ENCODE results near the gene DNAAF8.

Gene DNAAF8

GRCh38 chr16:4695473-4696171, 38.7 kb upstream of the DNAAF8 start:
- FAIRE-seq (no peak), DNase-seq (ENCODE audit: low spot score) (no peak)

DNA sequence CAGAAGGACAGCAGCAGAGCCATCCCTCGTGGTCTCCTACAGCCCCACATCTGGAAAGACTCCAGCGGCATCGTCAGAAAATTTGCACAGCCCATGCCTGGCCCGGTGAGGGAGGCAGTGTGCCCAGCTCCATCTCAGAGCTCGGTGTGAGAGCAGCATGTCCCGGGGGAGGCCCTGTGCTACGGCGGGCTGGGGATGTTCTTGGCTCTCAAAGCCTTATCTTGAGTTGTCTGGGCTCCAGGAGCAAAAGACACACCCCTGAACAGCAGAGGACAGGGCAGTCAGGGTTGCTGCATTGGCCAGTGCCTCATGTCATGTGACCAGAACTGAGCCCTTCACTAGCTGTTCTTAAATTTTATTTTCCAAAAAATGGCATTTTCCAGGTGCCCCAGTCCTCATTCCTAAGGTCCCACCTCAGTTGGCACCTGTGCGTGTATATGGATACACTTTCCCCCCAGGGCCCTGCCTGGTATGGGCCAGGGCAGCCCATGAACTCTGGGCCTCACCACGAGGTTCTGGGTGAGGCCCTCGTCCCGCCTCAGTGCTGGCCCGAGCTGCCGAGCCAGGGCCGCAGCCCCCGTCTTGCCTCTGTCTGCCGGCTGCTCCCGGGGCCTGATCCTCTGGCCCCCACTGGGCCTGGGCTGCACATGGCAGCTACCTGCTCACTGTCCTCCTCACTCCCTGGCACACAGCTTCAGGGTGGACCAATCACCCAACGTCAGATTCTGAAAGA, 38.0 kb upstream of the DNAAF8 start:
- FAIRE-seq (no peak), DNase-seq (ENCODE audit: low spot score) (no peak)

DNA sequence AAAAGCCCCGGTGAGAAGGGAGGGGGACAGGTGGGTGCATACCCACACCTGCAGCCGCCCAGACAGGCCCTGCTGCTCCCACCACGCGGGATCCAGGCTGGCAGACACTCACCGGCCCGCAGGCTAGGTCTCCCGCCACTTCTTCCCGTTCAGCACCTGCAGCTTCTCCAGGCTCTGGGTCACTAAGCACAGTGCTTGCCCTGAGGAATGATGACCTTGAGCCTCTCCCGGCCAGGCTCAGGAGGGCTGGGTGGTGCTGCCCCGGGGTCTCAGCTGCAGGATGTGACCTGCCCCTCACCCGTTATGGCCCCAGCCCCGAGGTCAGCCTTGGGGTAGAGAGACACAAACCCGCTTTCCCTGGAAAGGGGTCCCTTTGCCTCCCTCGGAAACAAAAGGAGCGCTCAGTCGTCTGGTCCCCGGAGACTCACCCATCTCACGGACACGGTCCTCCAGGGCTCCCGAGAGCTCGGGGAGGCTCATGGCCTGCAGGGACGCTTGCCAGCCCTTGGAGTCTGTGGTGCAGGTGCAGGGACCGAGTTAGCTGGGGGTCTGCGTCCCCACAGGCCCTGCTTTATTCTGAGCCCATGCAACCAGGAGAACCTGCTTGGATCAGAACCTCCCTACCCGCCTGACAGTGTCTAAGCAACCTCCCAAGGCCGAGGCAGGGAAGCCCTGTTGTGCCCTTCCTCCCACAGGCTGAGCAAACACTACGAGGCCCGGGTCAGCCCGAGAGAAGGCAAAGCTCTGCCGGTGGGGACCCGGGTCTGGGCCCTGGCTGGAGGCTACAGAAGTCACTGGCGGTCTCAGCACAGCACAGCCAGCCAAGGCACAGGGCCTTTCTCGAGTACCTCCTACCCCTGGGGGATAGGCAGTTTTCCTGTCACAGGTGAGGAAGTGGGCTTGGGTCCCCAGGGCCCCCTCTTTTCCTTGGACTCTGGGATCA, 37.2 kb upstream of the DNAAF8 start:
- no peak for DNase-seq (ENCODE audit: low spot score)
- FAIRE-seq = no peak

DNA sequence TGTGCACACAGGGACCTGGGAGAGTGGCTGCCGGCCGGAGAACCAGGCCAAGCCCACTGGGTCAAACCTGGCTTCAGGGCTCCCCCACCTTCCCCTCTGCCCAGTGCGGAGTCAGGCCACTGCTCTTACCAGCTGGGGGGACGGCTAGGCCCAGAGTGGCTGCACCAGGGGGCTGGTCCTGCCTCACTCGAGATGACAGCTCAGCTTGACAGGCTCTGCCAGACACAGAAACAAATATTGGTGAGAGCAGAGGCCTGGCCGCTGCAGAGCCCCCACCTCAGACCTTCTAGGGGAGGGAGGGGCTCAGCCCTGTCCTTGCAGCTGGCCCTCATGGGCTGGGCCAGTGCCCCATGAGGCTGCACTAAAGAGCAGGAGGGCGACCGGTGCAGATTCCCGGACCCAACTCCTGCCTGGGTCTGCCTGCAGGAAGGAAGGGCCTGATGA, 36.5 kb upstream of the DNAAF8 start:
- no peak for DNase-seq (ENCODE audit: low spot score)
- no peak for FAIRE-seq

DNA sequence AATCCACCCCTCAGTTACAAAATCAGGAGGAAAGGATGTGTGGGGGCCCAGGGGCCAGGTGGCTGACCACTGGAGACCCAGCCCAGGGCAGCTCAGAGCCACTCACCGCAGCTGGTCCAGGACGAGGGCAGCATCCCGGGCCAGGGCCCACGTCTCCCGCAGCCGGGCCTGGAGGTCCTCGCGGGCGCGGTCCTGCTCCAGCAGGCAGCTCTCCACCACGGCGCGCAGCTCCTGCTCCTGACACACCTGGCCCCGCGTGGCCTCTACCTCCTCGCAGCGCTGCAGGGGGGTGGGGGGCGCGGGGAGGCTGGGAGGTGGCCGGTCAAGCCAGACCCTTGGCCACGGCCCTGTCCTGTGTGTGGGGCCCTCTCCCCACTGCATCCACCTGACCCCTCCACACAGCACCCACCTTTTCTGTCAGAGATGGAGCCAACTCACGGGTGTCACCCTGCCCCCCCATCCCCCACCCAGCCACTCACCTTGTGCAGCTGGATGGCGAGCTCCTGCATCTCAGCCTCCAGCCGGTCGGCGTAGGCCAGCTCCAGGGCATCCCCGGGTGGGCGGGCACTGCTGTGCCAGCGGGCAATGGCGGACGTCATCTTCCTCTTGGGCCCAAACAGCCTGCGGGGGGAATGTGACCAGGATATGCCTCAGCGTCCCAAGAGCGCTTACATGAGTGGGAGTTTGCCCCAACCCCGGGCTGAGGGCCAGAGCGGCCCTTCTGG, 35.9 kb upstream of the DNAAF8 start:
- DNase-seq (ENCODE audit: low spot score) (no peak), FAIRE-seq (no peak)

DNA sequence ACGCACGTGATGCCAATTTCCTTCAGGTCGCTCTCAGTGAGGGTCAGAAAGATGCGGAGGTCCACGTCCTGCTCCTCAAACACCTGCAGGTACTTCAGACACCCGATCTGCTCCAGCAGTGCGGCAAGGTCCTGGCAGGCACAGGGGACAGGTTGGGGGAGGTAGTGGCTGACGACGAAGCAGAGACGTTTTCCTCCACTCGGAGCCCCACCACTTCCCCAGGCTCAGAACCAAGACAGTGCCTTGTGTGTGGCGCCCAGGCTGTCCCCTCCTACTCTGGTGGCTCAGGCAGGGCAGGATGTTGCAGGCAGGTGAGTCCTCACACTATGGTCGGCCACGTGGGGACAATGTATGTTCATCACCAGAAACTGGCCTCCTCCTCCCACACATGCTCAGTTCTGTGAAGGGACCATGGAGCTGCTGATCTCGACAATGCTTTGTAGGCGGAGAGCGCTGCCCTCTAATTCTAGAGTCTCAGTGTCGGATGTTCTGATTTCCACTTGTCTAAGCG, 35.2 kb upstream of the DNAAF8 start:
- FAIRE-seq = no peak
- DNase-seq (ENCODE audit: low spot score) = no peak

GRCh38 chr16:4700380-4700996, 33.8 kb upstream of the DNAAF8 start:
- FAIRE-seq (no peak), DNase-seq (ENCODE audit: low spot score) (no peak)

- FAIRE-seq = no peak
- no peak for DNase-seq (ENCODE audit: low spot score)
Observed at GRCh38 chr16:4700997-4701743, 33.2 kb upstream of the DNAAF8 start.

DNA sequence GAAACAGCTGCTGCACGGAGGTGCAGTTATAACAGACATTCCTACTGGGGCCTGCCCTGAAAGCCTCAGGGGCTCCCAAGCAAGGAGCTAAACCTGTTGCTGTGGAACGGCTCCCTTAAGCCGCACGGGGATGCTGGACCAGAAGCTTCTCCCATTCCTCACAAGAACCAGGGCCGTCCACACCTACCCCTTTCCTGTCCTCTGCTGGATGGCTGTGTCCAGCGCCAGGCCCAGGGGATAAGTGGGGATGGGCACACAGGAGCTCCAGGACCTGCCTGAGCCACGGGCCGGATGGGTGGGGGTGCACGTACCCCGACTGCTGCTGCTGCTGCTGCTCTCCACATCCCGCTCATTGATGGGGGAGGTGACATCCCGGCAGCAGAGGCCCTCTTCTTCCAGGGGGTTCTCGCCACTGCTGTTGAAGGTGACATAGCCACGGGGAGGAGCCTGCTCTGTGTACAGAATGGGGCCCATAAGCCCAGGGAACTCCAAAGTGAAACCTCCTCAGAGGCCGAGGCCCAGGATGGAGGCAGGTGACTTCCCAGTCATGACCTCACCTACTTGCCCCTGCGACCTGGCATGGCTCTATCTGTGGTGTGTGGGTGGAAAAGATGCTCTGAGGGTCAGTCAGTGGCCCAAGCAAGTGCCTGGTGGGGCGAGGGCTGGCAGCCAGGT, 32.4 kb upstream of the DNAAF8 start:
- FAIRE-seq (no peak), DNase-seq (ENCODE audit: low spot score) (no peak)

DNA sequence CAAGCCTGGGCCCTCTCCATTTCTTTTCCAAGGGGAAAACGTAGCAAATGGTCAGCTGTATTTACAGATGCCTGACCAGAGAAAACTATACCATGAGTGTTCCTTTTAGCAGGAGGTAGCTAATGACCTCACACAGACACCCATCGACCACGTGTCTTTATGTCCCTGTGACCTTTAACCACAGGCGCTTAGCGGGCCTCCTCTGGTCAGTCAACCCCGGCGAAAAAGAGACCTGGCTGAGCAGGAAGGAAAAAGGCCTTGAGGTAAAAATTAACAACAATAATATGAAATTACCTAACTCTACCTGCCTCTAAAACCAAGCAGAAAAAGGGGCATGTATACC, 31.9 kb upstream of the DNAAF8 start:
- no peak for DNase-seq (ENCODE audit: low spot score)
- no peak for FAIRE-seq

DNA sequence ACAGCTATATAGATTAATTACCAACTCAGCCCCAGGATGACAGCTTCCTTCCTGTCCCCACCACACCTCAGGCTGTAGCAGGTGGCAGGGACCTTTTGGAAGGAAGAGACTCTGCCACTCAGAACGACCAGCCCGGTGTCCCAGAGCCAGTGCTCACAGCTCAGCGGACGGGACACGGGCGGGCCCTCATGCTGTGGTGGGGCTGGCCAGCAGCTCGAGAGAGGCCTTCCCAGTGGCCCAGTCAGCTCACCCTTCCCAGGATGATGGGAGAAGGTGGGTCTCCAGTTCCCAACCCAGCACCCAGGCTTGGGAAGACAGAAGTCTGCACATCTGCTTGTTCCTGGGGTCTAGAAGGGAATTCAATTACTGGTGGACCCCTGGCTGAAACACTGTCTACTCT, 30.4 kb upstream of the DNAAF8 start:
- no peak for FAIRE-seq
- DNase-seq (ENCODE audit: low spot score) = no peak

- DNase-seq (ENCODE audit: low spot score) (no peak), FAIRE-seq (no peak)
Observed at GRCh38 chr16:4704491-4704890, 29.8 kb upstream of the DNAAF8 start.

GRCh38 chr16:4704913-4705312, 29.4 kb upstream of the DNAAF8 start:
- DNase-seq (ENCODE audit: low spot score) (no peak), FAIRE-seq (no peak)

- DNase-seq (ENCODE audit: low spot score) (no peak), FAIRE-seq (no peak)
Observed at GRCh38 chr16:4706871-4707270, 27.5 kb upstream of the DNAAF8 start.

DNA sequence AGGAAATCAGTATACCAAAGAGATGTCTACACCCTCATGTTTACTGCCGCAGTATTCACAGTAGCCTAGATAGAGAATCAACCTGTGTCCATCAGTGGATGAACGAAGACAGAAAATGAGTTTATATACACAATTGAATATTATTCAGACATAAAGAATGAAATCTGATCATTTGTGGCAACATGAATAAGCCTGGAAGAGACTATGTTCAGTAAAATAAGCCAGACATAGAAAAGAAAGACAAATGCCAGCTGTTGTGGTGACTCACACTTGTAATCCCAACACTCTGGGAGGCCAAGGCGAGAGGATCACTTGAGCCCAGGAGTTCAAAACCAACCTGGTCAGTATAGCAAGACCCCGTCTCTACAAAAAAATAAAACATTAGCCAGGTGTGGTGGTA, 24.9 kb upstream of the DNAAF8 start:
- FAIRE-seq = no peak
- no peak for DNase-seq (ENCODE audit: low spot score)

DNA sequence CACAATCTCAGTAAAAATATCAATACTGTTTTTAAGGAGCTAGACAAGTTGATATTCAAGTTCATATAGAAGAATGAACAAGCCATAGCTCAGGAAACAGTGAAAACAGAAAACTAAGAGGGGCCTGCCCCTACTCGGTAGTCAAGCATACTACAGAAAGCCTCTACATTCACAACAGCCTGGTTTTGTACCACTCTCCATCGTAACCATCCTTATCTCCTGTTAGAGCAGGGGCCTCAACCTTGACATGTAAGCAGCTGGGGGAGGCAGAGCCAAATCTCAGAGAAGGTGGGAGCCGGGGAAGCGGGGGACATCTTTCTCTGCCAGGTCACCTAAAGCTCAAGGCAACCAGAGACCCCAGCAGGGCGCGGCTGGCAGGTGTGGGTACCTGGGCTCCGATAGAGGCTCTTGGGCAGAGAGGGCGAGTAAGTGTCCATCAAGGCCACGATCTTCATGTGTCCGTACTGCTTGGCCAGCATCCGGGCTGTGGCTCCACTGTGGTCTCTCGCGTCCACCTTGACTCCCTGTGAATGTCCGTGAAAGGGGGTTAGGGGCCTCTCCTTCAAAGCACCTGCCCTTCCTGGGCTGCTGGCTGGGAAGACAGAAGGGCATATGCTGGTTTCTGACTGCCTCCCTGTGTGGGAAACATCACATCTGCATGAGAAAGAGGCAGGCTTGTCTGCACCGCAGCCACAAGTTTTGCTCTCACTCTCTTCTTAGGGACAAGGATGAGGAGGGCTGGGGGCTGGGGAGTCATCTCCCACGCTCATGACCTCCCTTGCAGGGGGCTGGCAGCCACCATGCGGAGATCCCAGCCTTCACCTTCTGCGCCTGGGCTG, 20.5 kb upstream of the DNAAF8 start:
- FAIRE-seq (no peak), DNase-seq (ENCODE audit: low spot score) (no peak)

- DNase-seq (ENCODE audit: low spot score) (no peak), FAIRE-seq (no peak)
Observed at GRCh38 chr16:4714996-4715395, 19.3 kb upstream of the DNAAF8 start.

- no peak for FAIRE-seq
- DNase-seq (ENCODE audit: low spot score) = no peak
Observed at GRCh38 chr16:4718466-4718865, 15.9 kb upstream of the DNAAF8 start.
